ENCODE measurements around the gene MYLK. TPM values are rescaled to one million over a fixed set of nuclear protein-coding genes. Genes with fewer than 3 reads are reported as not detected.

Gene MYLK
- total and polyA plus RNA-seq, 10 of the 15 experiments (the other 5 are each of a cell fraction or from before 2014, with no cell fraction given) = 0.04 to 1.6 (median 0.42) TPM; not detected in 1

- TF ChIP-seq ZBTB11 (CRISPR knock-in tag; IDR thresholded peaks at IDR 0.05) (no peak), CHD1 (IDR thresholded peaks at IDR 0.05; ENCODE audit: low read depth, low read length) (no peak)
Measured at GRCh38 chr3:123740391-123740822, 143.7 kb downstream of the MYLK start (continued).

GRCh38 chr3:123739754-123740153 is 144.4 kb downstream of the MYLK start:
- BruUV-seq (replicated peaks) = no TSS peak
- WGBS (ENCODE audit: insufficient coverage, insufficient replicate concordance, low lambda C conversion rate, missing lambda C conversion rate) = 55% methylated on average over 2 of the region's 2 CpGs
- H3K27ac ChIP-seq (ENCODE audit: control insufficient read depth, insufficient read depth) = no peak overlapping the region
- intact Hi-C loops (cut with micrococcal nuclease; ENCODE audit: unreplicated experiment) (loop anchor here (5.0 kb wide), 1 partner anchor 248 kb away; no protein-coding TSS in a partner anchor), in situ Hi-C loops (cut with MboI) (no loop called here)
- H3K4me3 ChIP-seq = no peak overlapping the region
- no peaks in the 10 kb centered on the region for H3K9me3 ChIP-seq (replicated peaks; ENCODE audit: control insufficient read depth, insufficient read depth, low read length)
- ChIA-PET SMC1A (ENCODE audit: uncharacterized antibody, unreplicated experiment) (no interaction called here), CTCF (interaction anchor here (1.2 kb wide), 1 partner anchor 16 kb away, joined by 4 read pairs; no protein-coding TSS in a partner anchor), RAD21 (ENCODE audit: unreplicated experiment) (no interaction called here), POLR2A (no interaction called here)
- no peak overlapping the region for H3K4me2 ChIP-seq (ENCODE audit: control insufficient read depth, insufficient read depth)
- H3K9ac ChIP-seq (ENCODE audit: control insufficient read depth, insufficient read depth, low read length) = no peak overlapping the region
- H2AFZ ChIP-seq (ENCODE audit: control insufficient read depth, low read depth, low read length) = no peak overlapping the region
- H3K4me1 ChIP-seq (ENCODE audit: control insufficient read depth, insufficient read depth, low read length) = no peaks in the 10 kb centered on the region
- H4K20me1 ChIP-seq (ENCODE audit: control insufficient read depth, insufficient read depth) = no peaks in the 10 kb centered on the region
- no peak for ATAC-seq
- no peak for FAIRE-seq
- H3K79me2 ChIP-seq (ENCODE audit: control insufficient read depth, insufficient read depth, low read length) = no peaks in the 10 kb centered on the region
- H3K27me3 ChIP-seq (replicated peaks in 1 of 2; ENCODE audit: control insufficient read depth in 2 of 2, insufficient read depth in 2 of 2, low read length in 1 of 2) = peaks cover 0 to 1% of the 10 kb centered on the region in 2 experiments; a peak in 1 of 4 replicates
- no peak for DNase-seq (ENCODE audit: low read depth, low spot score)
- no peaks in the 10 kb centered on the region for H3K36me3 ChIP-seq (ENCODE audit: control insufficient read depth in 2 of 2, insufficient read depth in 2 of 2, low read length in 1 of 2)
- no peak for TF ChIP-seq TCF7 (IDR thresholded peaks at IDR 0.05; ENCODE audit: borderline replicate concordance)
- no peak for TF ChIP-seq ATF7 (IDR thresholded peaks at IDR 0.05; ENCODE audit: low read depth)
- no peak for TF ChIP-seq RELA (IDR thresholded peaks at IDR 0.05; ENCODE audit: borderline replicate concordance, partially characterized antibody)
- no peak for TF ChIP-seq ETV6 (conservative IDR thresholded peaks at IDR 0.05 in 1 of 2, IDR thresholded peaks at IDR 0.05 in 1 of 2; ENCODE audit: borderline replicate concordance in 1 of 2, low read depth in 1 of 2)
- no peak for TF ChIP-seq TCF12 (IDR thresholded peaks at IDR 0.05; ENCODE audit: low read depth, low read length)
- TF ChIP-seq EED (IDR thresholded peaks at IDR 0.05; ENCODE audit: low read depth) = no peak
- no peak for TF ChIP-seq MAX (IDR thresholded peaks at IDR 0.05; ENCODE audit: low read depth, low read length)
- TF ChIP-seq SPI1 (IDR thresholded peaks at IDR 0.05; ENCODE audit: borderline replicate concordance, insufficient read depth, low read depth, low read length) = no peak
- TF ChIP-seq BRCA1 (IDR thresholded peaks at IDR 0.05; ENCODE audit: low read depth, low read length) = no peak
- TF ChIP-seq RFX5 (IDR thresholded peaks at IDR 0.05; ENCODE audit: low read depth, low read length) = no peak
- no peak for TF ChIP-seq RELB (IDR thresholded peaks at IDR 0.05; ENCODE audit: low read depth)
- TF ChIP-seq KDM1A (IDR thresholded peaks at IDR 0.05; ENCODE audit: borderline replicate concordance) = no peak
- no peak for TF ChIP-seq SRF (IDR thresholded peaks at IDR 0.05; ENCODE audit: low read depth in 2 of 2, low read length in 2 of 2)
- TF ChIP-seq PML (IDR thresholded peaks at IDR 0.05; ENCODE audit: low read length) = no peak
- no peak for TF ChIP-seq NFXL1 (IDR thresholded peaks at IDR 0.05; ENCODE audit: borderline replicate concordance)
